22Rv1 (cell line): Measurements from ENCODE around the gene VTI1A.

ENCODE experiments used
- H3K27ac ChIP-seq: fragments of 450-650 bp; 2 replicates; pipeline ENCODE4 v1.5.1; 2017
- ZFX ChIP-seq: fragments of 450-650 bp; IDR thresholded peaks from 2 replicates; pipeline ENCODE4 v1.6.1; 2017; ENCODE audit warnings: antibody characterized with exemption, borderline replicate concordance
- TF ChIP-seq, protein P1 (sequence below): fragments of 450-650 bp; IDR thresholded peaks from 2 replicates; pipeline ENCODE4 v1.5.1; 2017; ENCODE audit warnings: mild to moderate bottlenecking

The VTI1A gene

DNA sequence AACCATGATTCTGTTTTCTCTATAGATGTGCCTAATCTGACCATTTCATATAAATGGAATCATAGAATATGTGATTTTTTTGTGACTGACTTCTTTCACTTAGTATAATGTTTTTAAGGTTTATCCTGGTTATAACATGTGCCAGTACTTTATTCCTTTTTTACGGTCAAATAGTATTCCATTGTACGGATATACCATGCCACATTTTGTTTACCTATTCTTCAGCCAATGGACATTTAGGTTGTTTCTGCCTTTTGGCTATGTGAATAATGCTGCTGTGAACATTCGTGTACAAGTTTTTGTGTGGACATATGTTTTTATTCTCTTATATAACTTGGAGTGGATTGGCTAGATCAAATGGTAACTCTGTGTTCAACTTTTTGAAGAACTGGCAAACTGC lies 324.7 kb downstream of the VTI1A start:
- no peak for TF ChIP-seq ZFX
- TF ChIP-seq, protein P1, sequence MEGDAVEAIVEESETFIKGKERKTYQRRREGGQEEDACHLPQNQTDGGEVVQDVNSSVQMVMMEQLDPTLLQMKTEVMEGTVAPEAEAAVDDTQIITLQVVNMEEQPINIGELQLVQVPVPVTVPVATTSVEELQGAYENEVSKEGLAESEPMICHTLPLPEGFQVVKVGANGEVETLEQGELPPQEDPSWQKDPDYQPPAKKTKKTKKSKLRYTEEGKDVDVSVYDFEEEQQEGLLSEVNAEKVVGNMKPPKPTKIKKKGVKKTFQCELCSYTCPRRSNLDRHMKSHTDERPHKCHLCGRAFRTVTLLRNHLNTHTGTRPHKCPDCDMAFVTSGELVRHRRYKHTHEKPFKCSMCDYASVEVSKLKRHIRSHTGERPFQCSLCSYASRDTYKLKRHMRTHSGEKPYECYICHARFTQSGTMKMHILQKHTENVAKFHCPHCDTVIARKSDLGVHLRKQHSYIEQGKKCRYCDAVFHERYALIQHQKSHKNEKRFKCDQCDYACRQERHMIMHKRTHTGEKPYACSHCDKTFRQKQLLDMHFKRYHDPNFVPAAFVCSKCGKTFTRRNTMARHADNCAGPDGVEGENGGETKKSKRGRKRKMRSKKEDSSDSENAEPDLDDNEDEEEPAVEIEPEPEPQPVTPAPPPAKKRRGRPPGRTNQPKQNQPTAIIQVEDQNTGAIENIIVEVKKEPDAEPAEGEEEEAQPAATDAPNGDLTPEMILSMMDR: no peak

DNA sequence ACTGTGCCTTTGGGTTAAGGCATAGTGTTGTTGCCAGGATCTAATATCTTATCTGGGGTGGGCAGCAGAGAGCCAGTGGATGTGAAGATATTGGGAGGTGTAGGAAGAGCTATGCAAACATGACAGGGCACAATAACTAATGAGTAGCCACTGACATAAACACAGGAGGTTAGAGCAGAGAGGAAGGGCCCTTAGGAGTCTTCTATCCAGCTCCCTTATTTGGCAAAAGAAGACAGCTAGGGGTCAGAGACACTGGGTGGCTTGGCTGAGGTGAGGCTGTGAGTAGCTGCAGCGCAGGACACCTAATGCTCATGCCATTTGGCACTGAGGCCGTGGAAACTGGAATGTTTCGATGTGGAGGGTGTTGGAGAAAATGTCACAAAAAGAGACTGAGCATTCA lies 326.8 kb downstream of the VTI1A start:
- TF ChIP-seq, protein P1: no peak
- no peak for TF ChIP-seq ZFX
- no peak overlapping the region for H3K27ac ChIP-seq

More for the DNA sequence above, 324.7 kb downstream of the VTI1A start:
- H3K27ac ChIP-seq: no peak overlapping the region

DNA sequence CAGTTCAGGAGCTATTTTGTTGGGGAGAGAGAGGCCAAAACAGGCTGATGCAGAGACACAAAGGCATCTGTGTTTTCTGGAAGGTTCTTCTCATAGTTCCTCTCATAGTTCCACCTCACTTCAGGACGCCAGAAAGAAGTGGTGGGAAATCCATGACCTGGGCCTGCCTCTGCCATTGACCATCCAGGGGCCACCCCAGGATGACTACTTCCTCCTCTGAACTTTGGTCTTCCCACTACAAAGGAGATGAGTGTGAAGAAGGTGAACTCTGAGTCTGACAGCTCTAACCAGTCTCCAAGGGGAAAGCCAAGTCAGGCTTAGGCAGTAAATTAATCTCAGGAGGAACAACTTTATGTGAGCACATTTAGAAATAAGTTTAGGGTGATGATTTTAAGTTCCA lies 327.2 kb downstream of the VTI1A start:
- TF ChIP-seq, protein P1: no peak
- no peak overlapping the region for H3K27ac ChIP-seq

DNA sequence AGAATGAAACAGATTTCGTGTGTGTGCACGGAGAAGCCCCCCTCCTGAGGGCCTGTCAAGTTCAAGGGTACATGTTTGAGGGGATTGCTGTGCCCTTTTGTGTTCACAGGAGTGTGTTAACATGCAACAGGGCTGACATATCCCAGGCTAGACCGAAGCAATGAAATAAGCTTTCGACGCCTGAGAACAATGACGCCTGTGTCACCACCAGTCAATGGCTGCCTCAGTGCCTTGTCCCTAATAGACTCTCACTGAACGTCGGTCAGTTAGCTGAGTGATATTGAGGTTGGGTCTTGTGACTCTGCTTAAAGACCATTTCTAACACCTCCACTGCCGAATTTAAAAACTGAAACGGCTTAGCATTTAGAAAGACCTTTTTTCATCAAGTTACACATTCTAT lies 327.8 kb downstream of the VTI1A start:
- TF ChIP-seq ZFX: no peak
- TF ChIP-seq, protein P1: no peak
- H3K27ac ChIP-seq: no peak overlapping the region

DNA sequence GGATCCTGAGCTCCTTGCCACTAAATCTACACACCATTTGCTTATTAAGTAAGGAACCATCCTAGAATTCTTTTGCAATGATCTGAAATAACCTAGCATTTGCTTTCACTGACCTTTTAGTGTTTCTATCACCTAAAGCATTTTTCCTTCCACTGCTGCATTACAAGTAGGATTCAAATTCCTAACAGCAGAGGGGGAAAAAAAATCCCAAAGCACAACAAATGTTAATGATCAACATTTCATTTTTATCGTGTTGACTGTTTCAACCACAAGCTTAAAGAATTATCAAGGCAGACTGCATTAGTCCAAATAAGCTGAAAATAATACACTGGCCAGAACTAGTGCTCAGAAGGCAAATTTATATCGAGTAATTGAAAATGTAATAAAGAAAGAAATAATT lies 328.4 kb downstream of the VTI1A start:
- TF ChIP-seq ZFX: no peak
- TF ChIP-seq, protein P1: no peak

DNA sequence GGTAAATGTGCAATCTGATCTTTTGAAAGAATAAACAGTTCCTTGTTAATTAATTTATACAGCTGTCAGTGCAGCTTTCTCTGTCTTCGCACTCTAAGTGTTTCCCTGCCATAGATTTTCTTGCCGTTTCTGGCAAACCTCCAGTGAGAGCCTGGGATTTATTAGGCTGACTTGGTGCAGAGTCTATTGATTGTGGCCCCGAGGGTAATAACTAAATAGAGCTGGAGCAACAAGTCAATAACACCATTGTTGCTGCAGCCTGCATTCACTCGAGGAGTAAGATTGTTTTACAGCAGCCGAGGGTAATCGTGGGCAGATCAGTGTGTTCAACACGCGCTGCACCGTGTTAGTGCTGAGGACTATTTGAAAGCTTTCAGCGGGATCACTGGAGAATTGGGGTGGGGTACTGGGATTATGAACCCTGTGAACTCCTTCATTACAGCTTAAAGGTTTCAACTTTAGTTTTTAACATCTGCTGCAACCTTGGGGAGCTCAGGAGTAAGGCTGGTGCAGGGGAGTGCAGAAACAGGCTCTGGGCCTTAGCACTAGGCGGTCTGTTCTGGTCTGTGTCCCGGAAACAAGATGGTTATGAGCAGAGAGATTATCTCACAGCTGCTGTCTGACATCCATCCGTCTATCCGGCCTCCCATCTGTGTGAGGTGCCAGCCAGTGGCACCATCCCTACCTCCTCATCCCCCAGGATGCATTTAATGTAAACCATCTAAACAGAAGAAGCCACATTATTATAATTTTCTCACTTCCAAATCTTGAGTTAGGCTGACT lies 329.1 kb downstream of the VTI1A start:
- TF ChIP-seq, protein P1: no peak
- no peak for TF ChIP-seq ZFX
- no peak overlapping the region for H3K27ac ChIP-seq

More for the DNA sequence above, 328.4 kb downstream of the VTI1A start:
- H3K27ac ChIP-seq: no peak overlapping the region

DNA sequence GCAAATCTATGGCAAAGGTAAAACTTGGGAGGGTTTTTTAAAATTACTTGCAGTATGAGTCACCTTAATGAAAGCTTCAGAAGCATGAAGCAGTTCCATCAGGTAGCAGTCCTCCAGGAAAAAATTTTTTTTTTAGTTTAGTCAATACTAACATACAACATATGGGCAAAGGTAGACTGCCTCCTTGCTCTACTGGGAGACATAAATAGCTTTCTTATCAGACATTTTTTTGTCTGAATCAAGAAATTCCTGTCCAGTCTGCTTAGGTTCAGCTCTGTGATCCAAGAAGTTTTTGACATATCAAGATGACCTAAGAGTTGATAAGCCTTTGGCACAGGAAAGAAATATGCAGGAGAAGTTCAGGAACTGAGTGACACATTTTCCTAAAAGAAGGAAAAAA lies 331.6 kb downstream of the VTI1A start:
- no peak overlapping the region for H3K27ac ChIP-seq
- TF ChIP-seq, protein P1: no peak
- no peak for TF ChIP-seq ZFX
